HEK293 (cell line): ENCODE measurements around the gene XK.

Experiments
- CTCF ChIP-seq: fragments of 450-650 bp; formaldehyde crosslinking; IDR thresholded peaks from 2 replicates; pipeline ENCODE4 v1.5.1; 2016; ENCODE audit warnings: missing biosample characterization, missing genetic modification characterization
- OVOL3 ChIP-seq: fragments of 450-650 bp; formaldehyde crosslinking; IDR thresholded peaks from 2 replicates; pipeline ENCODE4 v1.5.1; 2016; ENCODE audit warnings: missing biosample characterization, missing genetic modification characterization
- YY1 ChIP-seq: fragments of 450-650 bp; formaldehyde crosslinking; IDR thresholded peaks from 2 replicates; pipeline ENCODE4 v1.5.1; 2018; ENCODE audit warnings: missing biosample characterization, missing genetic modification characterization
- ZBTB10 ChIP-seq: fragments of 450-650 bp; formaldehyde crosslinking; IDR thresholded peaks from 2 replicates; pipeline ENCODE4 v1.5.1; 2016; ENCODE audit warnings: missing biosample characterization, missing genetic modification characterization
- ZBTB21 ChIP-seq: fragments of 450-650 bp; formaldehyde crosslinking; IDR thresholded peaks from 2 replicates; pipeline ENCODE4 v1.5.1; 2017; ENCODE audit warnings: missing biosample characterization, missing genetic modification characterization
- ZNF114 ChIP-seq: fragments of 450-650 bp; formaldehyde crosslinking; IDR thresholded peaks from 2 replicates; pipeline ENCODE4 v1.5.0; 2017; ENCODE audit warnings: missing biosample characterization, missing genetic modification characterization
- ZNF274 ChIP-seq, 2 experiments: fragments of 200-500 bp in 1 of 2; fragments of 450-650 bp in 1 of 2; sonication (Bioruptor generic) in 1 of 2; formaldehyde crosslinking in 1 of 2; IDR thresholded peaks; 2 replicates each; pipeline versions ENCODE4 v1.5.1 to v1.6.1; 2014 to 2016; ENCODE audit warnings: borderline replicate concordance in 1 of 2, inconsistent platforms in 1 of 2, low read length in 1 of 2, missing biosample characterization in 1 of 2, missing genetic modification characterization in 1 of 2
- ZNF514 ChIP-seq: fragments of 450-650 bp; formaldehyde crosslinking; IDR thresholded peaks from 2 replicates; pipeline ENCODE4 v1.5.1; 2016; ENCODE audit warnings: missing biosample characterization, missing genetic modification characterization
- ZNF76 ChIP-seq: fragments of 450-650 bp; formaldehyde crosslinking; IDR thresholded peaks from 2 replicates; pipeline ENCODE4; 2016; ENCODE audit warnings: low read depth, missing biosample characterization, missing genetic modification characterization, borderline replicate concordance
- TF ChIP-seq, protein P1 (sequence below): fragments of 450-650 bp; formaldehyde crosslinking; IDR thresholded peaks from 2 replicates; pipeline ENCODE4 v1.5.1; 2016; ENCODE audit warnings: missing biosample characterization, missing genetic modification characterization, low read depth
- TF ChIP-seq, protein P2 (sequence below): fragments of 450-650 bp; formaldehyde crosslinking; optimal IDR thresholded peaks from 2 replicates; pipeline ENCODE3; 2016; ENCODE audit warnings: missing biosample characterization, mild to moderate bottlenecking, missing genetic modification characterization
- TF ChIP-seq, protein P3 (sequence below): fragments of 450-650 bp; formaldehyde crosslinking; IDR thresholded peaks from 2 replicates; pipeline ENCODE4 v1.5.0; 2017; ENCODE audit warnings: missing biosample characterization, missing genetic modification characterization, borderline replicate concordance

DNA sequence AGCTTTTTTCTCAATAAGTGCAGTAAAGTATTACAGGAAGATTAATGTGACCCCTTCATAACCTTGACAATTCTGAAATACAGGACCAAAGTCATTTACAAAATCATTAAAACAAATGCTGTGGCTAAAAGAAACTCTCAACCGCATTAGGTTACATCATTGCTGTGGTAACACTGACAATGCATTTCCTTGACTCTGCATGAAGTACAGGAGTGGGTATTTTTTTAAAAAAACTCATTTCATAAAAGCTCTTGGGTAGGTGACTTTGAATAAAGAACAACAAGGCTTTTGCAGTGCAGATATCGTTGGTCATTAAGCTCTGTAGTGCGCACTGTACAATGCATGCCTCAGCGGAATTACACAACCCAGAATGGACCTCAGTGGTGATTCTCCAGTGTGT is 23.4 kb upstream of the XK start:
- TF ChIP-seq ZBTB21 (tag by site-specific recombination) = no peak
- TF ChIP-seq ZNF114 (tag by site-specific recombination) = no peak
- no peak for TF ChIP-seq ZNF76
- TF ChIP-seq CTCF (tag by site-specific recombination) = no peak
- TF ChIP-seq ZNF514 (tag by site-specific recombination) = no peak
- no peak for TF ChIP-seq ZBTB10 (tag by site-specific recombination)
- TF ChIP-seq OVOL3 (tag by site-specific recombination) = no peak
- TF ChIP-seq, protein P1, sequence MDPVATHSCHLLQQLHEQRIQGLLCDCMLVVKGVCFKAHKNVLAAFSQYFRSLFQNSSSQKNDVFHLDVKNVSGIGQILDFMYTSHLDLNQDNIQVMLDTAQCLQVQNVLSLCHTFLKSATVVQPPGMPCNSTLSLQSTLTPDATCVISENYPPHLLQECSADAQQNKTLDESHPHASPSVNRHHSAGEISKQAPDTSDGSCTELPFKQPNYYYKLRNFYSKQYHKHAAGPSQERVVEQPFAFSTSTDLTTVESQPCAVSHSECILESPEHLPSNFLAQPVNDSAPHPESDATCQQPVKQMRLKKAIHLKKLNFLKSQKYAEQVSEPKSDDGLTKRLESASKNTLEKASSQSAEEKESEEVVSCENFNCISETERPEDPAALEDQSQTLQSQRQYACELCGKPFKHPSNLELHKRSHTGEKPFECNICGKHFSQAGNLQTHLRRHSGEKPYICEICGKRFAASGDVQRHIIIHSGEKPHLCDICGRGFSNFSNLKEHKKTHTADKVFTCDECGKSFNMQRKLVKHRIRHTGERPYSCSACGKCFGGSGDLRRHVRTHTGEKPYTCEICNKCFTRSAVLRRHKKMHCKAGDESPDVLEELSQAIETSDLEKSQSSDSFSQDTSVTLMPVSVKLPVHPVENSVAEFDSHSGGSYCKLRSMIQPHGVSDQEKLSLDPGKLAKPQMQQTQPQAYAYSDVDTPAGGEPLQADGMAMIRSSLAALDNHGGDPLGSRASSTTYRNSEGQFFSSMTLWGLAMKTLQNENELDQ (tag by site-specific recombination) = no peak
- no peak for TF ChIP-seq YY1 (tag by site-specific recombination)
- no peak for TF ChIP-seq ZNF274 (IDR thresholded peaks at IDR 0.05; ENCODE audit: low read length)
- no peak for TF ChIP-seq ZNF274 (tag by site-specific recombination; IDR thresholded peaks at IDR 0.05; ENCODE audit: borderline replicate concordance)
- TF ChIP-seq, protein P2, sequence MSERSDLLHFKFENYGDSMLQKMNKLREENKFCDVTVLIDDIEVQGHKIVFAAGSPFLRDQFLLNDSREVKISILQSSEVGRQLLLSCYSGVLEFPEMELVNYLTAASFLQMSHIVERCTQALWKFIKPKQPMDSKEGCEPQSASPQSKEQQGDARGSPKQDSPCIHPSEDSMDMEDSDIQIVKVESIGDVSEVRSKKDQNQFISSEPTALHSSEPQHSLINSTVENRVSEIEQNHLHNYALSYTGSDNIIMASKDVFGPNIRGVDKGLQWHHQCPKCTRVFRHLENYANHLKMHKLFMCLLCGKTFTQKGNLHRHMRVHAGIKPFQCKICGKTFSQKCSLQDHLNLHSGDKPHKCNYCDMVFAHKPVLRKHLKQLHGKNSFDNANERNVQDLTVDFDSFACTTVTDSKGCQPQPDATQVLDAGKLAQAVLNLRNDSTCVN = no peak
- TF ChIP-seq, protein P3, sequence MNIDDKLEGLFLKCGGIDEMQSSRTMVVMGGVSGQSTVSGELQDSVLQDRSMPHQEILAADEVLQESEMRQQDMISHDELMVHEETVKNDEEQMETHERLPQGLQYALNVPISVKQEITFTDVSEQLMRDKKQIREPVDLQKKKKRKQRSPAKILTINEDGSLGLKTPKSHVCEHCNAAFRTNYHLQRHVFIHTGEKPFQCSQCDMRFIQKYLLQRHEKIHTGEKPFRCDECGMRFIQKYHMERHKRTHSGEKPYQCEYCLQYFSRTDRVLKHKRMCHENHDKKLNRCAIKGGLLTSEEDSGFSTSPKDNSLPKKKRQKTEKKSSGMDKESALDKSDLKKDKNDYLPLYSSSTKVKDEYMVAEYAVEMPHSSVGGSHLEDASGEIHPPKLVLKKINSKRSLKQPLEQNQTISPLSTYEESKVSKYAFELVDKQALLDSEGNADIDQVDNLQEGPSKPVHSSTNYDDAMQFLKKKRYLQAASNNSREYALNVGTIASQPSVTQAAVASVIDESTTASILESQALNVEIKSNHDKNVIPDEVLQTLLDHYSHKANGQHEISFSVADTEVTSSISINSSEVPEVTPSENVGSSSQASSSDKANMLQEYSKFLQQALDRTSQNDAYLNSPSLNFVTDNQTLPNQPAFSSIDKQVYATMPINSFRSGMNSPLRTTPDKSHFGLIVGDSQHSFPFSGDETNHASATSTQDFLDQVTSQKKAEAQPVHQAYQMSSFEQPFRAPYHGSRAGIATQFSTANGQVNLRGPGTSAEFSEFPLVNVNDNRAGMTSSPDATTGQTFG (tag by site-specific recombination) = no peak
